Measurements from ENCODE around the gene DPY19L1.
"Not testable (repeated sequence)": the region's sequence is repeated elsewhere in the genome, so short reads cannot be mapped to it uniquely, and the experiment has no call there.

GRCh38 chr7:34947427-34947826, 89.9 kb downstream of the DPY19L1 start:
- not testable (repeated sequence) for TF ChIP-seq EZH2 (IDR thresholded peaks at IDR 0.05; ENCODE audit: borderline replicate concordance, low read depth, low read length, severe bottlenecking); CTCF (IDR thresholded peaks at IDR 0.05; ENCODE audit: extremely low read depth in 1 of 2, insufficient read depth in 1 of 2, low read depth in 1 of 2, low read length in 2 of 2); POLR2A (IDR thresholded peaks at IDR 0.05; ENCODE audit: low read depth, low read length); POLR2AphosphoS5 (IDR thresholded peaks at IDR 0.05; ENCODE audit: insufficient read depth, low read depth, low read length); JUN (IDR thresholded peaks at IDR 0.05; ENCODE audit: borderline replicate concordance, insufficient read depth, insufficient read length, low read depth); MAX (IDR thresholded peaks at IDR 0.05; ENCODE audit: insufficient read depth, insufficient read length); GATA2 (IDR thresholded peaks at IDR 0.05; ENCODE audit: insufficient read depth, insufficient read length, low read depth, low read length)
